Trophoblast cell (in vitro differentiated cells and primary cell): ENCODE measurements around the gene ERCC6L.

ENCODE experiments used
- DNase-seq, 2 donors: peaks; one replicate each; pipeline ENCODE4 v3.0.0-alpha.2; 2016
- H2AFZ ChIP-seq: 2 replicates; pipeline ENCODE4 v1.6.1; 2013; ENCODE audit warnings: low read length, moderate library complexity, mild to moderate bottlenecking; ENCODE audit not compliant: insufficient read depth, poor library complexity
- H2AK5ac ChIP-seq: 2 replicates; pipeline ENCODE4 v1.6.1; 2013; ENCODE audit warnings: mild to moderate bottlenecking, low read length
- H2BK120ac ChIP-seq: 2 replicates; pipeline ENCODE4 v1.6.1; 2013; ENCODE audit warnings: low read length, mild to moderate bottlenecking, moderate library complexity; ENCODE audit not compliant: insufficient read depth, poor library complexity
- H2BK12ac ChIP-seq: 2 replicates; pipeline ENCODE4 v1.6.1; 2013; ENCODE audit warnings: mild to moderate bottlenecking, low read length, moderate library complexity
- H2BK5ac ChIP-seq: 2 replicates; pipeline ENCODE4 v1.6.1; 2013; ENCODE audit warnings: low read length, low read depth, moderate library complexity, mild to moderate bottlenecking; ENCODE audit not compliant: poor library complexity
- H3K14ac ChIP-seq: 2 replicates; pipeline ENCODE4 v1.6.1; 2013; ENCODE audit warnings: mild to moderate bottlenecking, low read length
- H3K18ac ChIP-seq: 2 replicates; pipeline ENCODE4 v1.6.1; 2013; ENCODE audit warnings: mild to moderate bottlenecking, low read length
- H3K23ac ChIP-seq: 2 replicates; pipeline ENCODE4 v1.6.1; 2013; ENCODE audit warnings: low read length
- H3K27ac ChIP-seq: 2 replicates; pipeline ENCODE4 v1.5.1; 2013; ENCODE audit warnings: low read depth, mild to moderate bottlenecking, inconsistent platforms, low read length, moderate library complexity
- H3K27me3 ChIP-seq: 2 replicates; pipeline ENCODE4 v1.6.1; 2013; ENCODE audit warnings: inconsistent platforms, mild to moderate bottlenecking, low read length, moderate library complexity; ENCODE audit not compliant: insufficient read depth
- H3K36me3 ChIP-seq, 2 experiments: 1 replicate in 1 of 2; 2 replicates in 1 of 2; pipeline ENCODE4 v1.6.1; 2013; ENCODE audit warnings: low read length in 2 of 2, mild to moderate bottlenecking in 2 of 2, moderate library complexity in 1 of 2; ENCODE audit not compliant: insufficient read depth in 2 of 2, control insufficient read depth in 1 of 2
- H3K4ac ChIP-seq: 2 replicates; pipeline ENCODE4 v1.6.1; 2013; ENCODE audit warnings: low read depth, mild to moderate bottlenecking, low read length, moderate library complexity
- H3K4me1 ChIP-seq, 2 experiments: 1 replicate in 1 of 2; 2 replicates in 1 of 2; pipeline ENCODE4 v1.6.1; 2013; ENCODE audit warnings: low read length in 2 of 2, mild to moderate bottlenecking in 2 of 2, moderate library complexity in 1 of 2; ENCODE audit not compliant: insufficient read depth in 2 of 2, control insufficient read depth in 1 of 2
- H3K4me2 ChIP-seq: 2 replicates; pipeline ENCODE4 v1.6.1; 2013; ENCODE audit warnings: inconsistent platforms, mild to moderate bottlenecking, low read length, moderate library complexity
- H3K4me3 ChIP-seq: 2 replicates; pipeline ENCODE4 v1.5.1; 2013; ENCODE audit warnings: mild to moderate bottlenecking, low read depth, low read length, inconsistent platforms
- H3K79me1 ChIP-seq: one replicate; pipeline ENCODE4 v1.6.1; 2013; ENCODE audit warnings: low read length
- H3K79me2 ChIP-seq: 2 replicates; pipeline ENCODE4 v1.6.1; 2013; ENCODE audit warnings: low read length, mild to moderate bottlenecking; ENCODE audit not compliant: control insufficient read depth, insufficient read depth, poor library complexity
- H3K9ac ChIP-seq: 2 replicates; pipeline ENCODE4 v1.6.1; 2013; ENCODE audit warnings: mild to moderate bottlenecking, low read length
- H3K9me3 ChIP-seq: 2 replicates; pipeline ENCODE4 v1.6.1; 2013; ENCODE audit warnings: low read depth, mild to moderate bottlenecking, control low read depth, inconsistent platforms, low read length; ENCODE audit not compliant: insufficient read depth
- H4K12ac ChIP-seq: 2 replicates; pipeline ENCODE4 v1.6.1; 2013; ENCODE audit warnings: low read depth, mild to moderate bottlenecking, low read length, moderate library complexity
- H4K8ac ChIP-seq: 2 replicates; pipeline ENCODE4 v1.6.1; 2013; ENCODE audit warnings: low read depth, mild to moderate bottlenecking, low read length, moderate library complexity
- H4K91ac ChIP-seq: one replicate; pipeline ENCODE4 v1.6.1; 2013; ENCODE audit warnings: low read depth, mild to moderate bottlenecking, low read length, moderate library complexity
- WGBS: extraction: QIAGEN DNeasy Blood & Tissue Kit; methylation state at CpG from one replicate; pipeline ENCODE4 v1.1.7; 2013; ENCODE audit warnings: missing lambda C conversion rate; ENCODE audit not compliant: insufficient read length, insufficient coverage; ENCODE audit errors: extremely low coverage; 5-methylcytosine and 5-hydroxymethylcytosine counted together

The ERCC6L gene

DNA sequence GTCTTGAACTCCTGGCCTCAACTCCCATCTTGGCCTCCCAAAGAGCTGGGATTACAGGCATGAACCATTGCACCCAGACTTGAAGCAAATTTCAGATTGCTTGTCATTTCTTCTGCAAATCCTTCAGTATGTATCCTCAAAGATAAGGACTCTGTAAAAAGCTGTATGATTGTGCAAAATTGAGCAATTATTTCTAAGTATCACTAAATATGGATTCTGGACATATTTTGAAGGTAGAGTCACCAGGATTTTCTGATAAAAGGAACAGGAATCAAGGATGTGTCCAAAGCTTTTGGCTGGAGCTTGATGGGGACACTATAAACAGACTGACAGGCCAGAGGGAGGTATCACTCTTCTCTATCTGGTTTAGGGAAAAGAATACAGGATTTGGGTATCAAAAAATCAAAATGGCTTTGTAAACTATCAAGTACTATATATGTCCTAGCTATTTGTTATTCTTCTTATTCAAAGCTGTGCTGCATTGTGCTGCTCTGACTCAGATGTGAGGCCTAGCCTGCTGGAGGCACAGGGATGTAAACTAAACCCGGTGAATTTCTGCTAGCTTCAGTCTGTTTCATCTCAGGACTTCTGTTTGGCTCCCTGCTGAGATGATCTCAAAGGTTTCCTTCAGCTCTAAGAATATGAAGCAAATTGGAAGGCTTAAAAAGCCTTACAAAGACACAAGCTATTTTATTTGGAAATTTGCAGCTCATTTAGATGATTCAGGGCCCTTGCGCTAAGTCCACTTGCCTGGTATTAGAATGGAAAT, 30.0 kb upstream of the ERCC6L start:
- H3K4me3 ChIP-seq, result no peak overlapping the region
- DNase-seq, result peak in 1 of 2 donors; percentile 64
- peaks cover 31 to 43% of the 10 kb centered on the region in 2 experiments for H3K36me3 ChIP-seq
- no peak overlapping the region for H3K14ac ChIP-seq
- no peak overlapping the region for H4K91ac ChIP-seq
- no CpG with 5 or more reads among the region's 2 CpGs for WGBS
- H2AFZ ChIP-seq, result no peak overlapping the region
- H3K9ac ChIP-seq, result no peak overlapping the region
- H2BK120ac ChIP-seq, result no peak overlapping the region
- H3K4me2 ChIP-seq, result no peak overlapping the region
- no peak overlapping the region for H3K27ac ChIP-seq
- H3K79me2 ChIP-seq, result no peaks in the 10 kb centered on the region
- no peak overlapping the region for H2BK12ac ChIP-seq
- no peaks in the 10 kb centered on the region for H3K27me3 ChIP-seq
- no peaks in the 10 kb centered on the region for H3K79me1 ChIP-seq
- no peak overlapping the region for H3K18ac ChIP-seq
- no peak overlapping the region for H4K8ac ChIP-seq
- no peak overlapping the region for H3K23ac ChIP-seq
- no peaks in the 10 kb centered on the region for H3K9me3 ChIP-seq
- H2AK5ac ChIP-seq, result no peak overlapping the region
- H3K4me1 ChIP-seq, result no peaks in the 10 kb centered on the region
- H3K4ac ChIP-seq, result no peak overlapping the region
- H2BK5ac ChIP-seq, result no peak overlapping the region
- H4K12ac ChIP-seq, result no peak overlapping the region

DNA sequence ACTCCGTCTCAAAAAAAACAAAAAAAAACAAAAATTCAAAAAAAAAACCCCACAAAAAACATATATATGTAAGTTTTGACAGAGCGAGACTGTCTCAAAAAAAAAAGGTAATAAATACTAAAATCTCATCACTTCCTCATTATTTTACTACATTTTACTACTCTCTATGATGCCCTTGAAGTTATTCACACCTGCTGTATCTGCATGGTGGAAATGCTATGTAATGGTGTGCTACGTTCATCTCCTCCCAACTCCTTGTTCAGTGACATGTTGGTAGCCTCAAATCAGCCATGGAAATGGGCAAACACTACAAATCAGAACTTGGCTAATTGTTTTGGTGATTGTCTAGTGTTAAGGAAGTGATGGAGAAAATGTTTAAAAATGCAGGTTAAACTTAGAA, 26.4 kb upstream of the ERCC6L start:
- no peak overlapping the region for H4K12ac ChIP-seq
- no peak overlapping the region for H2AFZ ChIP-seq
- DNase-seq, result no peak
- H2BK120ac ChIP-seq, result no peak overlapping the region
- H3K36me3 ChIP-seq, result peaks cover 9 to 12% of the 10 kb centered on the region in 2 experiments
- no peak overlapping the region for H3K4me3 ChIP-seq
- H2BK5ac ChIP-seq, result no peak overlapping the region
- WGBS, result no CpG with 5 or more reads among the region's 3 CpGs
- H2AK5ac ChIP-seq, result no peak overlapping the region
- H3K4ac ChIP-seq, result no peak overlapping the region
- no peak overlapping the region for H4K8ac ChIP-seq
- H3K4me1 ChIP-seq, result no peaks in the 10 kb centered on the region
- no peak overlapping the region for H2BK12ac ChIP-seq
- H3K14ac ChIP-seq, result no peak overlapping the region
- H3K4me2 ChIP-seq, result no peak overlapping the region
- H3K79me1 ChIP-seq, result no peaks in the 10 kb centered on the region
- H3K18ac ChIP-seq, result no peak overlapping the region
- H3K9ac ChIP-seq, result no peak overlapping the region
- no peak overlapping the region for H4K91ac ChIP-seq
- H3K27me3 ChIP-seq, result no peaks in the 10 kb centered on the region
- H3K27ac ChIP-seq, result no peak overlapping the region
- no peaks in the 10 kb centered on the region for H3K9me3 ChIP-seq
- no peak overlapping the region for H3K23ac ChIP-seq
- no peaks in the 10 kb centered on the region for H3K79me2 ChIP-seq

GRCh38 chrX:72262077-72262476, 23.2 kb upstream of the ERCC6L start:
- no peak overlapping the region for H3K4ac ChIP-seq
- no peak overlapping the region for H3K14ac ChIP-seq
- H2AK5ac ChIP-seq, result no peak overlapping the region
- H4K8ac ChIP-seq, result no peak overlapping the region
- H3K27me3 ChIP-seq, result no peaks in the 10 kb centered on the region
- no peak overlapping the region for H3K4me3 ChIP-seq
- no CpG with 5 or more reads among the region's 7 CpGs for WGBS
- H3K4me2 ChIP-seq, result no peak overlapping the region
- H3K4me1 ChIP-seq, result no peaks in the 10 kb centered on the region
- H3K79me2 ChIP-seq, result no peaks in the 10 kb centered on the region
- H4K91ac ChIP-seq, result no peak overlapping the region
- no peak overlapping the region for H2BK5ac ChIP-seq
- DNase-seq, result no peak
- no peaks in the 10 kb centered on the region for H3K9me3 ChIP-seq
- H3K36me3 ChIP-seq, result no peaks in the 10 kb centered on the region
- H2AFZ ChIP-seq, result no peak overlapping the region
- H3K18ac ChIP-seq, result no peak overlapping the region
- H3K23ac ChIP-seq, result no peak overlapping the region
- no peak overlapping the region for H2BK12ac ChIP-seq
- H3K27ac ChIP-seq, result no peak overlapping the region
- no peak overlapping the region for H4K12ac ChIP-seq
- no peak overlapping the region for H3K9ac ChIP-seq
- no peaks in the 10 kb centered on the region for H3K79me1 ChIP-seq
- H2BK120ac ChIP-seq, result no peak overlapping the region

- Histone ChIP-seq H3K18ac (no peak overlapping the region), H3K14ac (no peak overlapping the region), H2BK12ac (no peak overlapping the region), H3K9ac (no peak overlapping the region), H3K27me3 (no peaks in the 10 kb centered on the region), H2BK120ac (no peak overlapping the region), H2BK5ac (no peak overlapping the region), H3K36me3 (no peaks in the 10 kb centered on the region), H3K23ac (no peak overlapping the region), H3K4me2 (no peak overlapping the region), H2AFZ (no peak overlapping the region), H2AK5ac (no peak overlapping the region), H4K8ac (no peak overlapping the region), H3K4me3 (no peak overlapping the region), H3K79me1 (no peaks in the 10 kb centered on the region), H3K9me3 (no peaks in the 10 kb centered on the region), H3K4me1 (peaks cover 0 to 2% of the 10 kb centered on the region in 2 experiments), H3K27ac (no peak overlapping the region), H3K79me2 (no peaks in the 10 kb centered on the region), H4K91ac (no peak overlapping the region), H4K12ac (no peak overlapping the region), H3K4ac (no peak overlapping the region)
- no peak for DNase-seq
- WGBS, result no CpG with 5 or more reads among the region's 4 CpGs
Measured at GRCh38 chrX:72260448-72260847, 21.6 kb upstream of the ERCC6L start.
